ENCODE results near the gene BFSP1.

BFSP1 gene

GRCh38 chr20:17557675-17558006, 26.5 kb upstream of the BFSP1 start:
- DNase-seq (ENCODE audit: insufficient read length, low spot score) (no peak), FAIRE-seq (no peak)
- TF ChIP-seq CTCF (IDR thresholded peaks at IDR 0.05; ENCODE audit: insufficient read depth, missing control alignments), result no peak

DNA sequence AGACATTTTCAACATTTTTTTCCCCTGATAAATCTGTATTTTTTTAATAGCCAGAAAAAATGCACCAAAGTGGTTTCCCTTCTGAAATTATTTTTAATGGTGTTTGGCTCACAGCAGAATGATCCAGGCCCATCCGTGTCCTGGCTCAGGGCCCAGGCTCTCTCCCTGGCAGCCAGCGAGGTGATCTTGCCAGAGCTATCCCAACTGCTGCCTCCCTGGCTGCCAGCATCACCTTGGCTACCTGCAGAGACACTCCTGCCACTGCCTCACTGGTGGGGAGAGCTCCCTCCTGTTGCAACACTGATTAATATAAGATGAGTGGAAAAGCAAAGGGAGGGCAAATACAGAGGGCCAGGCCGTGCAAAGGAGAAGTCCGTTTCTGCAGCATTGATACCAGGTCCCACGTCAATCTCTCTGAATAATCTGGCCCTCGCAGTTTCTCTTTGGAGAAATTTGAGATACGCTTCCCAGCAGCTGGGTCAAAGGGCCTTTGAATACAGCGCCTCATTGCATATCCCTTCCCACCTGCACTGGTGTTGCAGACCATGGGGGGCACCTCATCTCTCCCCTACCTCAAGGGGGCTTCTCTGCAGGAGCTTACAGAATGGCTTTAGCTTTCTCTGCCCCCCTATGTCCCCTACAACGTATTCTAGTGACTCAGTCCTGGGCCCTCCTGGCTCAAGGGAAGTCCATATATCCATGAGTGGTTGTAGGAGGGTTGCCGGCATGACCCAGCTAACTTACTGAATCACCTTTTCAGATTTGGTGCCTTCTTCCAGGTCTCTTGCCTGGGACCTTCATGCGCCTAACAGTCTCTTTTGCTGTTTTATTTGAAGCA, 25.9 kb upstream of the BFSP1 start:
- DNase-seq (ENCODE audit: insufficient read length, low spot score) (no peak), FAIRE-seq (no peak)
- TF ChIP-seq CTCF (IDR thresholded peaks at IDR 0.05; ENCODE audit: insufficient read depth, missing control alignments), result no peak

DNA sequence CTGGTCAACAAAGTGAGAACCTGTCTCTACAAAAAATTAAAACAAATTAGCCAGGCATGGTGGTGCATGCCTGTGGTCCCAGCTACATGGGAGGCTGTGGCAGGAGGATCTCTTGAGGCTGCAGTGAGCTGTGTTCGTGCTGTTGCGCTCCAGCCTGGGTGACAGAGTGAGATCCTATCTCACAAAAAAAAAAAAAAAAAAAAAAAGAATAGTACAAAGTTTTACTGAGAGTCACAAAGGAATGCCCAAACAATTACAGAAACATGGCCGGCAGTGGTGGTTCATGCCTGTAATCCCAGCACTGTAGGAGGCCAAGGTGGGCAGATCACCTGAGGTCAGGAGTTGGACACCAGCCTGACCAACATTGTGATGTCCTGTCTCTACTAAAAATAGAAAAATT, 23.9 kb upstream of the BFSP1 start:
- no peak for TF ChIP-seq CTCF (IDR thresholded peaks at IDR 0.05; ENCODE audit: insufficient read depth, missing control alignments)
- no peak for FAIRE-seq
- no peak for DNase-seq (ENCODE audit: insufficient read length, low spot score)

- no peak for TF ChIP-seq CTCF (IDR thresholded peaks at IDR 0.05; ENCODE audit: insufficient read depth, missing control alignments)
- DNase-seq (ENCODE audit: insufficient read length, low spot score) (no peak), FAIRE-seq (no peak)
Measured at GRCh38 chr20:17549131-17549530, 18.0 kb upstream of the BFSP1 start.

DNA sequence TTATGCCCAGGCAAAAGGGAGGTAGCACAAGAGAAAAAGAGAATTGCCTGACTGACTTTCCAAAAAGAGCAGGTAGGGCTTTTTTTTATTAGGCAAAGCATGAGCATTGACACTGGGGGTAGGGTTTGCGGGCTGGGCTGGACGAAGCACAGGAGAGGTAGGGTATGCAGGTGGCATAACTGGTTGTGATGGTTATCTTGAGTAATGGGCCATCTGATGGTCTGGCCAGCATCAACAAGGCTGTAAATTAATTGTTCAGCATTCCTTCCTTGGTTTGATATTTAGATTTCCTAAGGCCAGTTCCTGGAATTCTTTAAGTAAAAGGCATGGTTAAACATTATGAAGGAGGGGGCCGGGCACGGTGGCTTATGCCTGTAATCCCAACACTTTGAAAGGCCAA, 13.9 kb upstream of the BFSP1 start:
- no peak for DNase-seq (ENCODE audit: insufficient read length, low spot score)
- no peak for TF ChIP-seq CTCF (IDR thresholded peaks at IDR 0.05; ENCODE audit: insufficient read depth, missing control alignments)
- FAIRE-seq, result no peak

- FAIRE-seq (no peak), DNase-seq (ENCODE audit: insufficient read length, low spot score) (no peak)
- TF ChIP-seq CTCF (IDR thresholded peaks at IDR 0.05; ENCODE audit: insufficient read depth, missing control alignments), result no peak
Measured at GRCh38 chr20:17543531-17544131, 12.5 kb upstream of the BFSP1 start.

DNA sequence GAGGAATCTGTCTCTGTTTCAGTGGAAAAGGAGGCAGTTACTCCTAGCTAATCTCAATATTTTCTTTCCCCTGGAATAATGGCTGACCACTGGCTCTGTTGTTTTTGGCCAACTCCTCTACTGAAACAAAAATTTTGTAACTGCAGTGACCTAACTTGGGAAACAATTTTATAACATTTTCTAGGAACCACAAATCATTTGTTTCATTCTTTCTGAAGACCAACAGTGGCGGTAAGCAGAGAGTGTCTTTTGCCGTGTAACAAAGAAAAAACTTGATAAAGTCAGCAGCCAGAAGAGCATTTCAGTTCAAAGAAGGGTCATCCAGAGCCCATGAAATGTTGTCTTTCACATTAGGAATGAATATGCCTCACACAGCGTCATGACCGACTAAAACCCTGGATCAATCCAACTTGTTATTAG, 11.8 kb upstream of the BFSP1 start:
- no peak for FAIRE-seq
- no peak for TF ChIP-seq CTCF (IDR thresholded peaks at IDR 0.05; ENCODE audit: insufficient read depth, missing control alignments)
- DNase-seq (ENCODE audit: insufficient read length, low spot score), result no peak
